Neural cell (in vitro differentiated cells): ENCODE measurements around the gene REPS2. TPM values are rescaled to one million over a fixed set of nuclear protein-coding genes. Genes with fewer than 3 reads are reported as not detected.

Experiments used
- H2AFZ ChIP-seq: fragments of 200-600, 300-800 bp; sonication (generic), shearing (Covaris generic); 2 replicates; pipeline ENCODE4 v1.6.0; 2014; ENCODE audit warnings: low read depth, mild to moderate bottlenecking, antibody characterized with exemption, low read length, moderate library complexity
- H3F3A ChIP-seq: fragments of 200-600 bp; shearing (Covaris generic); 2 replicates; pipeline ENCODE4 v1.6.1; 2016; ENCODE audit warnings: mild to moderate bottlenecking, moderate library complexity, mixed read lengths, antibody characterized with exemption, low read length; ENCODE audit not compliant: insufficient read depth, poor library complexity, severe bottlenecking
- H3K27ac ChIP-seq: fragments of 200-600, 300-800 bp; sonication (generic), shearing (Covaris generic); 2 replicates; pipeline ENCODE4 v1.5.1; 2014; ENCODE audit warnings: mild to moderate bottlenecking, low read length, moderate library complexity
- H3K27me3 ChIP-seq: fragments of 300-800, 200-600 bp; sonication (generic), shearing (Covaris generic); 2 replicates; pipeline ENCODE4 v1.6.0; 2014; ENCODE audit warnings: mild to moderate bottlenecking, low read depth, low read length, moderate library complexity; ENCODE audit not compliant: insufficient read depth
- H3K36me3 ChIP-seq: fragments of 300-800, 200-600 bp; sonication (generic), shearing (Covaris generic); 2 replicates; pipeline ENCODE4 v1.5.1; 2014; ENCODE audit warnings: mild to moderate bottlenecking, antibody characterized with exemption, low read length, moderate library complexity; ENCODE audit not compliant: insufficient read depth
- H3K4me2 ChIP-seq: fragments of 300-800, 200-600 bp; sonication (generic), shearing (Covaris generic); 2 replicates; pipeline ENCODE4 v1.6.0; 2014; ENCODE audit warnings: mild to moderate bottlenecking, low read length
- H3K4me3 ChIP-seq: fragments of 300-800, 200-600 bp; sonication (generic), shearing (Covaris generic); 2 replicates; pipeline ENCODE4 v1.5.1; 2014; ENCODE audit warnings: mild to moderate bottlenecking, low read length, moderate library complexity
- H3K79me2 ChIP-seq: fragments of 200-600 bp; shearing (Covaris generic); replicated peaks from 2 replicates; pipeline ENCODE4 v1.6.0; 2014; ENCODE audit warnings: mild to moderate bottlenecking, low read length, moderate library complexity; ENCODE audit not compliant: insufficient read depth
- H3K9ac ChIP-seq: fragments of 300-800, 200-600 bp; sonication (generic), shearing (Covaris generic); 2 replicates; pipeline ENCODE4 v1.6.1; 2016; ENCODE audit warnings: mild to moderate bottlenecking, low read length, mixed read lengths
- H3K9me2 ChIP-seq: fragments of 200-600 bp; shearing (Covaris generic); 2 replicates; pipeline ENCODE4 v1.6.1; 2016; ENCODE audit warnings: mild to moderate bottlenecking, low read length, mixed read lengths; ENCODE audit not compliant: insufficient read depth
- H3K9me3 ChIP-seq: fragments of 200-600, 300-800 bp; sonication (generic), shearing (Covaris generic); 2 replicates; pipeline ENCODE4 v1.6.1; 2016; ENCODE audit warnings: mild to moderate bottlenecking, mixed run types, low read length, moderate library complexity, mixed read lengths
- H4K20me1 ChIP-seq: fragments of 200-600 bp; shearing (Covaris generic); 2 replicates; pipeline ENCODE4 v1.6.1; 2016; ENCODE audit warnings: mild to moderate bottlenecking, mixed run types; ENCODE audit not compliant: insufficient read depth
- EP300 ChIP-seq: fragments of 450-650 bp; conservative IDR thresholded peaks from 2 replicates; pipeline ENCODE4 v1.6.1; 2014; ENCODE audit warnings: antibody characterized with exemption, mild to moderate bottlenecking, moderate library complexity; ENCODE audit not compliant: poor library complexity, severe bottlenecking
- EZH2 ChIP-seq: fragments of 200-600, 300-800 bp; shearing (Covaris generic), sonication (generic); IDR thresholded peaks from 2 replicates; pipeline ENCODE4 v1.6.1; 2014; ENCODE audit warnings: antibody characterized with exemption, low read length, borderline replicate concordance, mild to moderate bottlenecking; ENCODE audit not compliant: insufficient read depth, poor library complexity, severe bottlenecking
- MXI1 ChIP-seq: fragments of 450-650 bp; conservative IDR thresholded peaks from 2 replicates; pipeline ENCODE4 v1.6.1; 2014; ENCODE audit warnings: antibody characterized with exemption, mild to moderate bottlenecking; ENCODE audit not compliant: poor library complexity, severe bottlenecking
- POLR2AphosphoS5 ChIP-seq: IDR thresholded peaks from 2 replicates; pipeline ENCODE4 v1.6.1; 2012
- RAD21 ChIP-seq: fragments of 450-650 bp; conservative IDR thresholded peaks from 2 replicates; pipeline ENCODE4 v1.6.1; 2014; ENCODE audit warnings: antibody characterized with exemption, mild to moderate bottlenecking, moderate library complexity
- SMC3 ChIP-seq: fragments of 450-650 bp; conservative IDR thresholded peaks from 2 replicates; pipeline ENCODE4 v1.6.1; 2014; ENCODE audit warnings: antibody characterized with exemption, mild to moderate bottlenecking, moderate library complexity; ENCODE audit not compliant: poor library complexity
- TAF1 ChIP-seq: IDR thresholded peaks from 2 replicates; pipeline ENCODE4 v1.6.1; 2012; ENCODE audit warnings: low read depth
- polyA plus RNA-seq: library from polyadenylated mRNA; depleted of rRNA; stranded (reverse); fragments of >200 nt; gene quantifications from 2 replicates; pipeline ENCODE4 v1.2.3, GENCODE V29; 2014
- TF ChIP-seq, protein P1 (sequence below): fragments of 450-650 bp; IDR thresholded peaks from 2 replicates; pipeline ENCODE4 v1.5.1; 2014; ENCODE audit warnings: antibody characterized with exemption, mild to moderate bottlenecking, moderate library complexity; ENCODE audit not compliant: poor library complexity, severe bottlenecking
- TF ChIP-seq, protein P2 (sequence below): IDR thresholded peaks from 2 replicates; pipeline ENCODE4 v1.6.1; 2012; ENCODE audit warnings: borderline replicate concordance

Gene REPS2
- polyA plus RNA-seq, 1 donor from 2014 or later, result 15.1 TPM

DNA sequence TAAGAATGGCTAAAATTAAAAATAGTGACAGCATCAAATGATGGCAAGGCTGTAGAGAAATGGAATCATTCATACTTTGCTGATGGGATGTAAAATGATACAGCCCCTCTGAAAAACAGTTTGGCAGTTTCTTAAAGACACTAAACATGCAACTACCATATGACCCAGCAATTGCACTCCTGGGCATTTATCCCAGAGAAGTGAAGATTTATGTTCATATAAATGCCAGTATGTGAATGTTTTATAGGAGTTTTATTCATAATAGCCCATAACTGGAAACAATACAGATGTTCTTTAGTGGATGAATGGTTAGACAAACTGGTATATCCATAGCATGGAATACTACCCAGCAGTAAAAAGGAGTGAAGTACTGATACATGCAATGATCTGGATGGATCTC, 43.3 kb downstream of the REPS2 start:
- TF ChIP-seq, protein P1, sequence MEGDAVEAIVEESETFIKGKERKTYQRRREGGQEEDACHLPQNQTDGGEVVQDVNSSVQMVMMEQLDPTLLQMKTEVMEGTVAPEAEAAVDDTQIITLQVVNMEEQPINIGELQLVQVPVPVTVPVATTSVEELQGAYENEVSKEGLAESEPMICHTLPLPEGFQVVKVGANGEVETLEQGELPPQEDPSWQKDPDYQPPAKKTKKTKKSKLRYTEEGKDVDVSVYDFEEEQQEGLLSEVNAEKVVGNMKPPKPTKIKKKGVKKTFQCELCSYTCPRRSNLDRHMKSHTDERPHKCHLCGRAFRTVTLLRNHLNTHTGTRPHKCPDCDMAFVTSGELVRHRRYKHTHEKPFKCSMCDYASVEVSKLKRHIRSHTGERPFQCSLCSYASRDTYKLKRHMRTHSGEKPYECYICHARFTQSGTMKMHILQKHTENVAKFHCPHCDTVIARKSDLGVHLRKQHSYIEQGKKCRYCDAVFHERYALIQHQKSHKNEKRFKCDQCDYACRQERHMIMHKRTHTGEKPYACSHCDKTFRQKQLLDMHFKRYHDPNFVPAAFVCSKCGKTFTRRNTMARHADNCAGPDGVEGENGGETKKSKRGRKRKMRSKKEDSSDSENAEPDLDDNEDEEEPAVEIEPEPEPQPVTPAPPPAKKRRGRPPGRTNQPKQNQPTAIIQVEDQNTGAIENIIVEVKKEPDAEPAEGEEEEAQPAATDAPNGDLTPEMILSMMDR, result no peak
- TF ChIP-seq, protein P2, sequence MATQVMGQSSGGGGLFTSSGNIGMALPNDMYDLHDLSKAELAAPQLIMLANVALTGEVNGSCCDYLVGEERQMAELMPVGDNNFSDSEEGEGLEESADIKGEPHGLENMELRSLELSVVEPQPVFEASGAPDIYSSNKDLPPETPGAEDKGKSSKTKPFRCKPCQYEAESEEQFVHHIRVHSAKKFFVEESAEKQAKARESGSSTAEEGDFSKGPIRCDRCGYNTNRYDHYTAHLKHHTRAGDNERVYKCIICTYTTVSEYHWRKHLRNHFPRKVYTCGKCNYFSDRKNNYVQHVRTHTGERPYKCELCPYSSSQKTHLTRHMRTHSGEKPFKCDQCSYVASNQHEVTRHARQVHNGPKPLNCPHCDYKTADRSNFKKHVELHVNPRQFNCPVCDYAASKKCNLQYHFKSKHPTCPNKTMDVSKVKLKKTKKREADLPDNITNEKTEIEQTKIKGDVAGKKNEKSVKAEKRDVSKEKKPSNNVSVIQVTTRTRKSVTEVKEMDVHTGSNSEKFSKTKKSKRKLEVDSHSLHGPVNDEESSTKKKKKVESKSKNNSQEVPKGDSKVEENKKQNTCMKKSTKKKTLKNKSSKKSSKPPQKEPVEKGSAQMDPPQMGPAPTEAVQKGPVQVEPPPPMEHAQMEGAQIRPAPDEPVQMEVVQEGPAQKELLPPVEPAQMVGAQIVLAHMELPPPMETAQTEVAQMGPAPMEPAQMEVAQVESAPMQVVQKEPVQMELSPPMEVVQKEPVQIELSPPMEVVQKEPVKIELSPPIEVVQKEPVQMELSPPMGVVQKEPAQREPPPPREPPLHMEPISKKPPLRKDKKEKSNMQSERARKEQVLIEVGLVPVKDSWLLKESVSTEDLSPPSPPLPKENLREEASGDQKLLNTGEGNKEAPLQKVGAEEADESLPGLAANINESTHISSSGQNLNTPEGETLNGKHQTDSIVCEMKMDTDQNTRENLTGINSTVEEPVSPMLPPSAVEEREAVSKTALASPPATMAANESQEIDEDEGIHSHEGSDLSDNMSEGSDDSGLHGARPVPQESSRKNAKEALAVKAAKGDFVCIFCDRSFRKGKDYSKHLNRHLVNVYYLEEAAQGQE, result no peak
- TF ChIP-seq EP300 (no peak), SMC3 (no peak), EZH2 (no peak), MXI1 (no peak), RAD21 (no peak), TAF1 (no peak), POLR2AphosphoS5 (no peak)
- Histone ChIP-seq H3K27ac (no peak overlapping the region), H2AFZ (no peak overlapping the region), H3K9me2 (no peaks in the 10 kb centered on the region), H3K79me2 (no peaks in the 10 kb centered on the region), H3K9me3 (no peaks in the 10 kb centered on the region), H3F3A (no peaks in the 10 kb centered on the region), H3K9ac (no peak overlapping the region), H3K27me3 (no peaks in the 10 kb centered on the region), H3K36me3 (no peaks in the 10 kb centered on the region), H4K20me1 (no peaks in the 10 kb centered on the region), H3K4me2 (no peak overlapping the region), H3K4me3 (no peak overlapping the region)

DNA sequence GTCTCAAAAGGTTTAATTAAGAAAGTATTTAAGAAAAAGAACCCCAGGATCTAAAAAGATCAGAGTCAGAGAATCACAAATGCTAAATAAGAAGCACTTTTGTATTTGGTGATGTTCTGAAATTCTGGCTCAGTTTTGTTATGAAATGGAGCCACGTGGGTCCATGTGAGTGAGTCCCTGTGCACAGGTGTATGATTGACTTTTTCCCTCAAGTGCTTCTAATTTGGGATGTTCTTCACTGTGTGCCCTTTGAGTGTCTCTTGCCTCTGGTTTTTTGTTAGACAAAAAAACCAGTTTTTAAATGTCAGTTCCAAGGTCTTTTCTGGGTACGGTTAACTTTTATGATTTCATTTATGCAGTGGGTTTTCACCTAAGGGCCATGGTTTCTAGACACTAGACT, 44.4 kb downstream of the REPS2 start:
- no peaks in the 10 kb centered on the region for H4K20me1 ChIP-seq
- no peak overlapping the region for H3K4me3 ChIP-seq
- no peaks in the 10 kb centered on the region for H3K27me3 ChIP-seq
- no peak overlapping the region for H2AFZ ChIP-seq
- H3K27ac ChIP-seq, result no peak overlapping the region
- no peaks in the 10 kb centered on the region for H3K36me3 ChIP-seq
- no peaks in the 10 kb centered on the region for H3F3A ChIP-seq
- no peaks in the 10 kb centered on the region for H3K9me2 ChIP-seq
- TF ChIP-seq, protein P2, result no peak
- TF ChIP-seq EZH2 (no peak), TAF1 (no peak), RAD21 (no peak), MXI1 (no peak), SMC3 (no peak), POLR2AphosphoS5 (no peak), EP300 (no peak)
- TF ChIP-seq, protein P1, result no peak
- H3K4me2 ChIP-seq, result no peak overlapping the region
- H3K9me3 ChIP-seq, result no peaks in the 10 kb centered on the region
- H3K79me2 ChIP-seq, result no peaks in the 10 kb centered on the region
- H3K9ac ChIP-seq, result no peak overlapping the region
